RWPE2 (cell line): ENCODE measurements around the gene GNAO1.

Experiments
- ATAC-seq: fragments of 200-7000 bp; cut with Tn5 transposase; 3 replicates; pipeline ENCODE4 v1.9.1; 2021; ENCODE audit warnings: low read depth
- DNase-seq: peaks from one replicate; pipeline ENCODE4 v3.0.0-alpha.2; 2020; ENCODE audit warnings: low spot score
- H3K27ac ChIP-seq: fragments of 450-650 bp; 2 replicates; pipeline ENCODE4 v1.5.1; 2017; ENCODE audit warnings: mild to moderate bottlenecking; ENCODE audit not compliant: poor library complexity, severe bottlenecking
- H3K27me3 ChIP-seq: fragments of 250-450 bp; sonication (Bioruptor Pico); 2 replicates; pipeline ENCODE4 v1.5.1; 2021; ENCODE audit warnings: mild to moderate bottlenecking, moderate library complexity; ENCODE audit not compliant: insufficient read depth, poor library complexity, severe bottlenecking
- H3K36me3 ChIP-seq: fragments of 250-450 bp; sonication (Bioruptor Pico); 2 replicates; pipeline ENCODE4 v1.5.1; 2020; ENCODE audit warnings: low read depth, mild to moderate bottlenecking, moderate library complexity
- H3K4me1 ChIP-seq: fragments of 250-450 bp; sonication (Bioruptor Pico); 2 replicates; pipeline ENCODE4 v1.5.1; 2021; ENCODE audit warnings: mild to moderate bottlenecking, moderate library complexity; ENCODE audit not compliant: insufficient read depth, poor library complexity, severe bottlenecking
- H3K4me3 ChIP-seq: fragments of 250-450 bp; sonication (Bioruptor Pico); 2 replicates; pipeline ENCODE4 v1.5.1; 2021; ENCODE audit warnings: mild to moderate bottlenecking, moderate library complexity; ENCODE audit not compliant: severe bottlenecking
- H3K9me3 ChIP-seq: fragments of 250-450 bp; sonication (Bioruptor Pico); 2 replicates; pipeline ENCODE4 v1.5.1; 2021; ENCODE audit warnings: mild to moderate bottlenecking, moderate library complexity; ENCODE audit not compliant: severe bottlenecking
- TF ChIP-seq, protein P1 (sequence below): fragments of 450-650 bp; IDR thresholded peaks from one replicate; pipeline ENCODE4 v1.5.1; 2017; ENCODE audit warnings: mild to moderate bottlenecking, moderate library complexity; ENCODE audit not compliant: poor library complexity, severe bottlenecking

Gene GNAO1

DNA sequence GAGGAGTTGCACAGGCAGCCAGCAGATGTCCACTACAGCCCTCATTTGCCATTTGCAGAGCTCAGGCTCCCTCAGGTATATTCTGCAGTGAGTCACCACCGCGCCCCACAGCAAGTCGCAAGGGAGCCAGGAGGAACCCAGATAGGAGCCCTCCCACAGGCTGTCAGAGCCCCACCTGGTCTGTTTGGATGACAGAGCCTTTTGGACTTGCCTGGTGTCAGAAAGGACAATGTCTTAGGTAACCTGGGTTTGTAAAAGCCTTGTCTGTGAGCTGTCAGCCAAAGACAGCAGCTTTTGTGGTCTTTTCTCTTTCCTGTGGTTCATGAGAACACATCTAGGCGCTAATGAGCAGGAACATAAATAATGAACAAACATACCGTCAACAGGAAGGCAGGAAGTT is 70.9 kb downstream of the GNAO1 start:
- ATAC-seq (peak; percentile 86), DNase-seq (no peak)
- no peak overlapping the region for H3K27ac ChIP-seq
- H3K36me3 ChIP-seq, result no peaks in the 10 kb centered on the region
- no peaks in the 10 kb centered on the region for H3K4me1 ChIP-seq
- no peaks in the 10 kb centered on the region for H3K27me3 ChIP-seq
- TF ChIP-seq, protein P1, sequence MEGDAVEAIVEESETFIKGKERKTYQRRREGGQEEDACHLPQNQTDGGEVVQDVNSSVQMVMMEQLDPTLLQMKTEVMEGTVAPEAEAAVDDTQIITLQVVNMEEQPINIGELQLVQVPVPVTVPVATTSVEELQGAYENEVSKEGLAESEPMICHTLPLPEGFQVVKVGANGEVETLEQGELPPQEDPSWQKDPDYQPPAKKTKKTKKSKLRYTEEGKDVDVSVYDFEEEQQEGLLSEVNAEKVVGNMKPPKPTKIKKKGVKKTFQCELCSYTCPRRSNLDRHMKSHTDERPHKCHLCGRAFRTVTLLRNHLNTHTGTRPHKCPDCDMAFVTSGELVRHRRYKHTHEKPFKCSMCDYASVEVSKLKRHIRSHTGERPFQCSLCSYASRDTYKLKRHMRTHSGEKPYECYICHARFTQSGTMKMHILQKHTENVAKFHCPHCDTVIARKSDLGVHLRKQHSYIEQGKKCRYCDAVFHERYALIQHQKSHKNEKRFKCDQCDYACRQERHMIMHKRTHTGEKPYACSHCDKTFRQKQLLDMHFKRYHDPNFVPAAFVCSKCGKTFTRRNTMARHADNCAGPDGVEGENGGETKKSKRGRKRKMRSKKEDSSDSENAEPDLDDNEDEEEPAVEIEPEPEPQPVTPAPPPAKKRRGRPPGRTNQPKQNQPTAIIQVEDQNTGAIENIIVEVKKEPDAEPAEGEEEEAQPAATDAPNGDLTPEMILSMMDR, result no peak
- H3K4me3 ChIP-seq, result no peak overlapping the region
- H3K9me3 ChIP-seq, result no peaks in the 10 kb centered on the region

DNA sequence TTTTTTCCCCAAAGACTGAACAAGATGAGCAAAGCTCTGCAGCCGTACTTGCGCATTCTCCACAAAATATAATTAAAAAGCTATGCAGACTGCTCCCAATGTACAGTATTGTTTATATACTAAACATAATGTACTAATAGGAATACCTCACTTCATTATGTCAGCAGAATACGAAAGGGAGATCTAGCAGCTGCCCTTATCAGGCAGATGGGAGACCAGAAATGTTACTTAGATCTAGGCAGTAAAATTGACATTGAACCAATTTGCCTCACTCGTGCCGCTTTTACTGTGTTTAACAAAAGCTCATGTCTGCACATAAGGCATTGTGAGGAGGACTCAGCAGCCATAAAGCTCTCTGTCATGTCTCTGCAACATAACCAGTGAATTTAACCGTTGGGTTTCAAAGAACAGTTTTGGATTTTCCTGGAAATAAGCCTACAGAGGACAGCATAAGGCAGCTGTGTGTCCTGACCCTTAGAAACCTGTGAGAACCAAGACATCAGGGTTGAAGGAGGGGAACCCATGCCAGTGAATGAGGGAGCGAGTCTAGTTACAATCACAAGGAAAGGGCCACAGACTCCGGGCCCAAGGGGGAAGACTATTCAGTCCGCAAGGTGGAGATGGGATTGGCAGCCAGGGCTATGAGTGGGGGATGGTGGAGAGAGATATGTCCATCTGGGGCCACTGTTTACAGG is 71.4 kb downstream of the GNAO1 start:
- Histone ChIP-seq H3K27ac (no peak overlapping the region), H3K27me3 (no peaks in the 10 kb centered on the region), H3K9me3 (no peaks in the 10 kb centered on the region), H3K36me3 (no peaks in the 10 kb centered on the region), H3K4me3 (no peak overlapping the region), H3K4me1 (no peaks in the 10 kb centered on the region)
- TF ChIP-seq, protein P1, result no peak
- DNase-seq (no peak), ATAC-seq (no peak)

DNA sequence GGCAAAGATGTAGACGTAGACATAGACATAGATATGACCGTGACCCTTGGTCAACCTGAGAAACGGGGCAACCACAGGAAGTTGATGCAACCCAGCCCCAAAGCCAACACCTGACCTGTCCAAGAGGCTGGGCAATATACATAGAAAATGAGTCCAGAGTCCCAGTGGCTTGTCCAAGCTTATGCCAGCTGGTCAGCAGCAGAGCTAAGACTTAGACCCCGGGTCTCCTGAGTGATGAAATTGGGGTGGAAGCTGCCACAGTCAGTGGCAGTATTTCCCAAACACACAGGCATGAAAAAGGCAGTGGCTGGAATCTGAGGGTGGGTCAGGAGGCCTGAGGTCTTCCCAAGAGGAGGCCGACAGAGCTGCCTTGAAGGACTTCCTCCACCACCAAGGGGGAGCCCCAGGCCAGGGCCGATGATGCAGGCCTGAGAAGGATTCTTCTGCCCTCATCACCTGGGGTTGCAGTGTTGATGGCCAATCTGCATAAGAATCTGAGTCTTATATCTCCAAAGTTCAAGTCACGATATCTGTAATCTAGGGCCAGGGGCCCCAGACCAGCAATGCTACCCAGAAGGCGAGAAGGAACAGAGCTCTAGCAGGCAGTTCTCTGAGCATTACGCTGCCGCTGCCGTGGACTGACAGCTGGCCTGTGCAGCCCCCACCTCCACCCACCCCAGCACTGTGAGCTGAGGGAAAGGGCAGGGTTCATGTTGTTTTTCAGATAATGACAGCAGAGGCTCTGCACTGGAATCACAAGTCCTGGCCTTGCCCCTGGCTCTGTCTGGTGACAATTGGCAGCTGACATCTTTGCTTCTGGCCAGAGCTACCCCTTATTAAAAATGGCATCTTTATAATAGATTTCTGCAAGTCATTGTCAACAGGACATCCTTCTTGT is 72.7 kb downstream of the GNAO1 start:
- TF ChIP-seq, protein P1, result no peak
- H3K27me3 ChIP-seq, result no peaks in the 10 kb centered on the region
- DNase-seq (no peak), ATAC-seq (no peak)
- no peaks in the 10 kb centered on the region for H3K4me1 ChIP-seq
- no peaks in the 10 kb centered on the region for H3K9me3 ChIP-seq
- no peak overlapping the region for H3K27ac ChIP-seq
- H3K4me3 ChIP-seq, result no peak overlapping the region
- H3K36me3 ChIP-seq, result no peaks in the 10 kb centered on the region

DNA sequence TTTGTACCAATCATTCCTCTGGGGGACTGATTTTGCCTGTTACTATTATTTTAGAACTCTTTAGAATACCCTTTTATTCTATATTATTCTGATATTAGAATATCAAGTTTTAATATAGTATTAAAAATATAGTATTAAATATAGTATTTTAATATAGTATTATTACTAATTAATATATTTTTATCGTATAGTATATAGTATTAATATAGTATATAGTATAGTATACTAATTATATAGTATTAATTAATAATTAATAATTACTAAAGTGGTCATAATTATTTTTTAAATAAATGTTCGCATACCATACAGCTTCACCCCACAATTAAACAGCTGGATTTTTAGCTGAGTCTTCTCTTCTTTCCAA is 73.3 kb downstream of the GNAO1 start:
- Histone ChIP-seq H3K9me3 (no peaks in the 10 kb centered on the region), H3K4me1 (no peaks in the 10 kb centered on the region), H3K4me3 (no peak overlapping the region), H3K27ac (no peak overlapping the region), H3K36me3 (no peaks in the 10 kb centered on the region), H3K27me3 (no peaks in the 10 kb centered on the region)
- TF ChIP-seq, protein P1, result no peak
- ATAC-seq, result no peak
- no peak for DNase-seq

DNA sequence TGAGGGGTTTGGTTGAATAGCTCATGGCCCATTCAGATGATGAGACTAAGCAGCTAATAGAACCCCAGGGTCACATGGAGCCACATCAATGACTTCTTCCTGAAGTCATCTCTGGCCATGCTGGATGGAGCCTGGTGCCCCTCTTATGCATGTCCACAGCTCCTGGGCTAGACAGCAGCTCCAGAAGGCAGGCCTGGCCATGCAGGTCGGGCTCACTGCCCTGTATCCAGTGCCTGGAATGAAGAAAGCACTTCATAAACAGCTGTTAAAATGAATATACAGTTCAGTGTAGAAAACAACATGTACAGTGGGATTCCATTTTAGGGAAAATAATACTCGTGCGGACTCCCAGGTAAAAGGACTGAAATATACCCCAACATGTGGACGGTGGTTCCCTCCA is 73.9 kb downstream of the GNAO1 start:
- Histone ChIP-seq H3K36me3 (no peaks in the 10 kb centered on the region), H3K4me1 (no peaks in the 10 kb centered on the region), H3K27me3 (no peaks in the 10 kb centered on the region), H3K4me3 (no peak overlapping the region), H3K9me3 (no peaks in the 10 kb centered on the region), H3K27ac (no peak overlapping the region)
- TF ChIP-seq, protein P1, result no peak
- DNase-seq (no peak), ATAC-seq (no peak)
